Neural progenitor cell (in vitro differentiated cells): ENCODE results near the gene DHRS4.

Experiments used
- CTCF ChIP-seq: fragments of 200-600 bp; sonication (generic); IDR thresholded peaks from 2 replicates; pipeline ENCODE4 v1.5.1; 2017; ENCODE audit warnings: antibody characterized with exemption, mild to moderate bottlenecking
- EZH2 ChIP-seq: fragments of 200-600 bp; sonication (generic); IDR thresholded peaks from 2 replicates; pipeline ENCODE4 v1.6.1; 2017; ENCODE audit warnings: antibody characterized with exemption, mild to moderate bottlenecking, moderate library complexity
- EZH2phosphoT487 ChIP-seq: fragments of 200-600 bp; sonication (generic); IDR thresholded peaks from 2 replicates; pipeline ENCODE4 v1.6.1; 2017; ENCODE audit warnings: antibody characterized with exemption

GRCh38 chr14:23933742-23934128, 19.8 kb upstream of the DHRS4 start:
- TF ChIP-seq EZH2phosphoT487 = no peak
- no peak for TF ChIP-seq EZH2
- TF ChIP-seq CTCF = no peak
